Tibial nerve (tissue), 4 donors: Measurements from ENCODE around the gene AP5Z1.

Experiments used
- EP300 ChIP-seq, 2 donors: sonication (generic); formaldehyde crosslinking; IDR thresholded peaks; one replicate each; pipeline ENCODE4 v1.6.1; 2017; ENCODE audit warnings: antibody characterized with exemption in 2 of 2, mild to moderate bottlenecking in 1 of 2
- POLR2A ChIP-seq, 2 donors: fragments of 450-650 bp; IDR thresholded peaks; one replicate each; pipeline ENCODE4 v1.6.1; 2017; ENCODE audit warnings: antibody characterized with exemption in 2 of 2, mild to moderate bottlenecking in 2 of 2, moderate library complexity in 2 of 2
- TF ChIP-seq, protein P1 (sequence below), 5 experiments: fragments of 200-600 bp in 3 of 5; fragments of 450-650 bp in 2 of 5; sonication (generic) in 3 of 5; IDR thresholded peaks; one replicate each; pipeline ENCODE4 v1.5.1; 2016 to 2019; ENCODE audit warnings: antibody characterized with exemption in 5 of 5, mild to moderate bottlenecking in 3 of 5, moderate library complexity in 2 of 5

DNA sequence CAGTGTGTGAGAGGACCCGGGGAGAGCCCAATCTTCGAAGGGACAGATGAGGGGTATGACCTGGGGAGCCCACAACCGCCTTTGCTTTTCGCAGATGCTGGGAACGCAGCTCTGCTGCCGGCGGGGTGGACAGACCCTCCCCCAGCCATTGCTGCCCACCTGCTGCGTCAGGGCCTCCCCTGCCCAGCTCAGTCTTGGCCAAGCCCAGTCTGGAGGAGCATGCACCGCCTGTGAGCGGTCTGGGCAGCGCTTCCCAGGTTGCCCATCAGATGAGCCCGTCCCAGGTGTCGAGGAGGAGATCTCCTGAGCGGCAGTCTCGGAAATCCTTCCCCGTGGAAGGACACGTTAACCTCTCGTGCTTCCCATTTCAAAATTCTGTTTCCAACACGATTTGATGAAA, 17.3 kb upstream of the AP5Z1 start:
- TF ChIP-seq, protein P1, sequence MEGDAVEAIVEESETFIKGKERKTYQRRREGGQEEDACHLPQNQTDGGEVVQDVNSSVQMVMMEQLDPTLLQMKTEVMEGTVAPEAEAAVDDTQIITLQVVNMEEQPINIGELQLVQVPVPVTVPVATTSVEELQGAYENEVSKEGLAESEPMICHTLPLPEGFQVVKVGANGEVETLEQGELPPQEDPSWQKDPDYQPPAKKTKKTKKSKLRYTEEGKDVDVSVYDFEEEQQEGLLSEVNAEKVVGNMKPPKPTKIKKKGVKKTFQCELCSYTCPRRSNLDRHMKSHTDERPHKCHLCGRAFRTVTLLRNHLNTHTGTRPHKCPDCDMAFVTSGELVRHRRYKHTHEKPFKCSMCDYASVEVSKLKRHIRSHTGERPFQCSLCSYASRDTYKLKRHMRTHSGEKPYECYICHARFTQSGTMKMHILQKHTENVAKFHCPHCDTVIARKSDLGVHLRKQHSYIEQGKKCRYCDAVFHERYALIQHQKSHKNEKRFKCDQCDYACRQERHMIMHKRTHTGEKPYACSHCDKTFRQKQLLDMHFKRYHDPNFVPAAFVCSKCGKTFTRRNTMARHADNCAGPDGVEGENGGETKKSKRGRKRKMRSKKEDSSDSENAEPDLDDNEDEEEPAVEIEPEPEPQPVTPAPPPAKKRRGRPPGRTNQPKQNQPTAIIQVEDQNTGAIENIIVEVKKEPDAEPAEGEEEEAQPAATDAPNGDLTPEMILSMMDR (IDR thresholded peaks at IDR 0.05): no peak
- TF ChIP-seq POLR2A (IDR thresholded peaks at IDR 0.05) (no peak), EP300 (IDR thresholded peaks at IDR 0.05) (no peak)
